Heart left ventricle (tissue), 16 donors: ENCODE data around the gene TRIP4. TPM values are rescaled to one million over a fixed set of nuclear protein-coding genes. Genes with fewer than 3 reads are reported as not detected.

Experiments
- ATAC-seq, 4 donors: fragments of 200-7000 bp; cut with Tn5 transposase; one replicate each; pipeline ENCODE4 v1.9.1; 2020 to 2022; ENCODE audit warnings: moderate library complexity in 4 of 4, mild to moderate bottlenecking in 3 of 4, moderate number of reproducible peaks in 1 of 4
- DNase-seq, 5 donors: peaks; one replicate each; pipeline ENCODE4 v3.0.0-alpha.2; 2020
- H3K27ac ChIP-seq, 12 donors: fragments of 200-600 bp; sonication (generic) in 4 of 12; one replicate each; pipeline versions ENCODE4 v1.5.0 to v1.8.0; 2016 to 2022; ENCODE audit warnings: mild to moderate bottlenecking in 2 of 12
- H3K27me3 ChIP-seq, 9 donors: fragments of 200-600 bp; sonication (generic) in 2 of 9; one replicate each; pipeline versions ENCODE4 v1.5.1 to v1.8.0; 2016 to 2022; ENCODE audit warnings: mild to moderate bottlenecking in 3 of 9
- H3K36me3 ChIP-seq, 9 donors: fragments of 200-600 bp; sonication (generic) in 2 of 9; one replicate each; pipeline versions ENCODE4 v1.5.0 to v1.8.0; 2018 to 2022; ENCODE audit warnings: mild to moderate bottlenecking in 2 of 9
- H3K4me1 ChIP-seq, 12 donors: fragments of 200-600 bp; sonication (generic) in 4 of 12; one replicate each; pipeline versions ENCODE4 v1.5.0 to v1.8.0; 2016 to 2022; ENCODE audit warnings: mild to moderate bottlenecking in 3 of 12
- H3K4me3 ChIP-seq, 12 donors: fragments of 200-600 bp; sonication (generic) in 4 of 12; one replicate each; pipeline versions ENCODE4 v1.5.0 to v1.8.0; 2017 to 2022; ENCODE audit warnings: mild to moderate bottlenecking in 9 of 12, moderate library complexity in 4 of 12
- H3K9me3 ChIP-seq, 12 donors: fragments of 200-600 bp; sonication (generic) in 4 of 12; one replicate each; pipeline versions ENCODE4 v1.5.0 to v1.8.0; 2016 to 2022; ENCODE audit warnings: mild to moderate bottlenecking in 1 of 12
- CTCF ChIP-seq, 12 donors: fragments of 200-600 bp; sonication (generic) in 4 of 12; IDR thresholded peaks; one replicate each; pipeline versions ENCODE4 v1.5.0 to v1.8.0; 2018 to 2022; ENCODE audit warnings: antibody characterized with exemption in 12 of 12, mild to moderate bottlenecking in 5 of 12
- POLR2A ChIP-seq, 2 donors: fragments of 450-650 bp; IDR thresholded peaks; one replicate each; pipeline ENCODE4 v1.6.1; 2017; ENCODE audit warnings: antibody characterized with exemption in 2 of 2, mild to moderate bottlenecking in 2 of 2, moderate library complexity in 2 of 2
- WGBS, 4 donors: extraction: QIAGEN DNeasy Blood & Tissue Kit in 2 of 4; methylation state at CpG; one replicate each; pipeline versions ENCODE4 v1.1.5 to v1.1.7; 2013 to 2018; 5-methylcytosine and 5-hydroxymethylcytosine counted together
- intact Hi-C, 10 donors: fragments of 100-400 bp; cut with DNase I; formaldehyde crosslinking; loops; one replicate each; pipeline versions ENCODE4 v1.11.1 to v1.14.2; 2022
- polyA plus RNA-seq, 2 donors: library from polyadenylated mRNA; stranded (reverse); fragments of 200-250 nt; gene quantifications; one replicate each; pipeline ENCODE4 v1.2.3, GENCODE V29; 2013
- total RNA-seq, 9 donors: library from RNA; depleted of rRNA in 2 of 9; stranded (reverse); fragments of >200 nt in 2 of 9; fragmentation: NEBNext Ultra II Directional in 3 of 9; extraction: Animal tissue kit (Norgen Biotek cat#: 25700) in 3 of 9; gene quantifications; one replicate each; pipeline versions ENCODE4 v1.1.0 to v1.2.4, GENCODE V29; 2016 to 2023
- donor health status: ischemic (EF 13 %, LVEDD 7.1; RV severe dilation, severe dysfunction).
- donor health status: healthy with polysubstance abuse.
- donor health status: DM: no; HTN: yes; CAD: no.
- donor health status: DM: no; HTN: no; CAD: no.
- donor health status: ischemic (EF 25% LVEDD 6.9; RV normal size, moderate dysfunction).
- donor health status: ischemic (EF 25% LVEDD 5.7; RV mildly dilated, moderate dysfunction).
- donor health status: healthy.
- donor health status: DM: yes; HTN: yes; CAD: no.
- donor health status: ischemic (EF 35%, LVEDD 5.7; RV mildly dilated, moderate dysfunction).
- donor health status: nonischemic (EF 11% LVEDD 7.7; RV severe dilation, severe dysfunction).
- donor health status: DM: yes; HTN: yes; CAD: no.
- donor health status: PGD.
- donor health status: ischemic (EF 29% LVEDD 5.4; RV normal size, mild dysfunction).
- donor health status: nonischemic (EF 23%, LVEDD 6.1; RV moderate dilation, normal function).

Gene TRIP4
- total and polyA plus RNA-seq, 11 donors: 5.9 to 22.7 (median 15.1) TPM

DNA sequence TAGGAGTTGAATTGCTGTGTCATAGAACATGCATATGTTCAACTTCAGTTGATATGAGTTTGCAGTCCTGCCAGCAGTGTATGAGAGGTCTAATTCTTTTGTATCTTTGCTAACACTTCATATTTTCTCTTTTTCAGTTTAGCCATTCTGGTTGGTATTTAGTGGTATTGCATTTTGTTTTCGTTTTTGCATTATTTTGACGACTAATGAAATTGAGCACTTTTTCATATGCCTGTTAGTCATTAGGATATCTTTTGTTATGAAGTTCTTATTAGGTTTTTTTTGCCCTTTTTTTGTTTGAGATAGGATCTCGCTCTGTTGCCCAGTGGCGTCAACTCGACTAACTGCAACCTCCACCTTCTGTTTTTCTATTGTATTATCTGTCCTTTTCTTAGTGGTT lies 9.2 kb downstream of the TRIP4 start:
- intact Hi-C loops: no loop called here
- ATAC-seq: no peak
- Histone ChIP-seq H3K36me3 (peaks cover 0 to 90% (median 85%) of the 10 kb centered on the region in 9 donors), H3K4me1 (peaks cover 0 to 3% (median 0%) of the 10 kb centered on the region in 12 donors), H3K4me3 (no peak overlapping the region), H3K27ac (no peak overlapping the region), H3K27me3 (no peaks in the 10 kb centered on the region), H3K9me3 (no peaks in the 10 kb centered on the region)
- DNase-seq: no peak
- 95 to 96% (median 96%) methylated on average over 5 of the region's 5 CpGs for WGBS, 4 donors
- TF ChIP-seq POLR2A (IDR thresholded peaks at IDR 0.05): no peak
- no peak for TF ChIP-seq CTCF (IDR thresholded peaks at IDR 0.05)

DNA sequence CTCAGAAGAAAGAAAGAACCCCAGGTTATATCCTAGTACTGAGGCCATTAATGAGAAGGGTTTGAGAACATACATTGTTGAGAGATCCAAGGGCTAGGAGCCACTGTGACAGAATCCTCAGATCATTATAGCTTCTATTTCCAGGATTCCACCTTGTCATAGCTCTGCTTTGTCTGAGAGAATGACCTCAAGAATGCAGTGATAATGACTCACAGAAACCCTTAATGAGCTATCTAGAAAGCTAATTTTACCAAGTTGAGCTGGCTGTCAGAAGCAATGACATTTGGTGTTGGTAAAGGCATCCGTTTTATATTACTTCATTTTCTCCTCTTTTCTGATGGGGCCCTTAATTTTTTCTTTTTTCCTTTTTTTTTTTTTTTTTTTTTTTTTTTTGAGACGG lies 10.9 kb downstream of the TRIP4 start:
- TF ChIP-seq CTCF (IDR thresholded peaks at IDR 0.05) (no peak), POLR2A (IDR thresholded peaks at IDR 0.05) (no peak)
- intact Hi-C loops: no loop called here
- ATAC-seq (peak in 3 of 4 donors; percentile 65 to 82 (median 73)), DNase-seq (no peak)
- Histone ChIP-seq H3K36me3 (peaks cover 0 to 100% (median 98%) of the 10 kb centered on the region in 9 donors), H3K27ac (peak overlapping the region in 7 of 12 donors; percentile 26 to 59 (median 52)), H3K9me3 (no peaks in the 10 kb centered on the region), H3K27me3 (no peaks in the 10 kb centered on the region), H3K4me3 (no peak overlapping the region), H3K4me1 (peaks cover 0 to 3% (median 0%) of the 10 kb centered on the region in 12 donors)
- 71 to 81% (median 79%) methylated on average over 2 of the region's 2 CpGs for WGBS, 4 donors

- Histone ChIP-seq H3K36me3 (peaks cover 0 to 100% (median 97%) of the 10 kb centered on the region in 9 donors), H3K4me1 (peaks cover 0 to 3% (median 0%) of the 10 kb centered on the region in 12 donors), H3K27me3 (no peaks in the 10 kb centered on the region), H3K4me3 (no peak overlapping the region), H3K27ac (no peak overlapping the region), H3K9me3 (no peaks in the 10 kb centered on the region)
- ATAC-seq: no peak
- intact Hi-C loops: no loop called here
- TF ChIP-seq POLR2A (IDR thresholded peaks at IDR 0.05): no peak
- TF ChIP-seq CTCF (IDR thresholded peaks at IDR 0.05): no peak
- no peak for DNase-seq
- WGBS, 4 donors: 95 to 98% (median 96%) methylated on average over 2 of the region's 2 CpGs
Observed at GRCh38 chr15:64400583-64400982, 12.9 kb downstream of the TRIP4 start.

DNA sequence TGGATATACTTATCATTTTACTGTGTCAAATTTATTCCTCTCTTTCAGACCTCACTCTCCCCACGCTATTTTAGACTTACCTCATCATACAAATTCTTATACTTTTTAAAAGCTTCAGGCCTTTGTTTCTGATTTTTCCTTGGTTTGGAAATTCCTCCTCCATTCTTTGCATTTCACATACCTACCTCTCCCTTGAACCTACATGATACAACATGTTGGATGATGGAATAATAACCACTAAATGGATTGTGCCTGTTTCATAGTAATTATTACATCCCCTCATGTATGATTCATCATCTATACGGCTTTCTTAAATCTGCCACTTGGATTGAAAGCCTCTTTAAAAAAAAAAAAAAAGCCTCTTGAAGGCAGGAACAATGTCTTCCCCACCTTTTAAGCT lies 24.6 kb downstream of the TRIP4 start:
- Histone ChIP-seq H3K27me3 (no peaks in the 10 kb centered on the region), H3K36me3 (peaks cover 0 to 98% (median 91%) of the 10 kb centered on the region in 9 donors), H3K27ac (no peak overlapping the region), H3K4me1 (no peaks in the 10 kb centered on the region), H3K4me3 (no peak overlapping the region), H3K9me3 (no peaks in the 10 kb centered on the region)
- no peak for TF ChIP-seq CTCF (IDR thresholded peaks at IDR 0.05)
- no peak for TF ChIP-seq POLR2A (IDR thresholded peaks at IDR 0.05)
- intact Hi-C loops: no loop called here
- WGBS, 4 donors: 86 to 94% (median 89%) methylated on average over 2 of the region's 2 CpGs
- ATAC-seq (no peak), DNase-seq (no peak)
